ENCODE measurements around the gene SPAAR.
A peak's percentile ranks its signal among the peaks of the same experiment; 100 is the strongest.

- TF ChIP-seq POLR2AphosphoS5 (IDR thresholded peaks at IDR 0.05) (no peak), POLR2A (IDR thresholded peaks at IDR 0.05) (no peak), CTCF (IDR thresholded peaks at IDR 0.05) (peak; percentile 83), EP300 (IDR thresholded peaks at IDR 0.05) (no peak)
These were observed 36.2 kb downstream of the SPAAR start for GRCh38 chr9:35945341-35946018.

All from suprapubic skin (tissue), 4 donors.